Right atrium auricular region (tissue), 2 donors: ENCODE measurements around the gene GDI2. TPM values are rescaled to one million over a fixed set of nuclear protein-coding genes. Genes with fewer than 3 reads are reported as not detected.

ENCODE experiments used
- DNase-seq: peaks from one replicate; pipeline ENCODE4 v3.0.0-alpha.2; 2019; ENCODE audit warnings: low spot score
- H3K27ac ChIP-seq, 2 donors: fragments of 200-600 bp; sonication (generic); 1 replicate in 1 of 2; 2 replicates in 1 of 2; pipeline ENCODE4 v1.5.1; 2016 to 2019
- H3K27me3 ChIP-seq, 2 donors: fragments of 200-600 bp; sonication (generic); one replicate each; pipeline versions ENCODE4 v1.5.1 to v1.6.0; 2017 to 2019
- H3K36me3 ChIP-seq: fragments of 200-600 bp; sonication (generic); one replicate; pipeline ENCODE4 v1.5.1; 2016
- H3K4me1 ChIP-seq, 2 donors: fragments of 200-600 bp; sonication (generic); one replicate each; pipeline versions ENCODE4 v1.5.1 to v1.6.0; 2017 to 2019
- H3K4me3 ChIP-seq, 2 donors: fragments of 200-600 bp; sonication (generic); 1 replicate in 1 of 2; 2 replicates in 1 of 2; pipeline ENCODE4 v1.5.1; 2017 to 2019; ENCODE audit warnings: mild to moderate bottlenecking in 1 of 2, moderate library complexity in 1 of 2
- H3K9me3 ChIP-seq, 2 donors: fragments of 200-600 bp; sonication (generic); one replicate each; pipeline ENCODE4 v1.5.1; 2019
- CTCF ChIP-seq, 2 donors: fragments of 200-600 bp; sonication (generic); IDR thresholded peaks; one replicate each; pipeline ENCODE4 v1.5.1; 2019; ENCODE audit warnings: antibody characterized with exemption in 2 of 2
- total RNA-seq, 2 donors: library from RNA; depleted of rRNA; stranded (reverse); fragments of >200 nt; gene quantifications; one replicate each; pipeline ENCODE4 v1.1.0, GENCODE V29; 2016

The GDI2 gene
- total RNA-seq, 2 donors from 2014 or later, result 117 to 124 TPM

DNA sequence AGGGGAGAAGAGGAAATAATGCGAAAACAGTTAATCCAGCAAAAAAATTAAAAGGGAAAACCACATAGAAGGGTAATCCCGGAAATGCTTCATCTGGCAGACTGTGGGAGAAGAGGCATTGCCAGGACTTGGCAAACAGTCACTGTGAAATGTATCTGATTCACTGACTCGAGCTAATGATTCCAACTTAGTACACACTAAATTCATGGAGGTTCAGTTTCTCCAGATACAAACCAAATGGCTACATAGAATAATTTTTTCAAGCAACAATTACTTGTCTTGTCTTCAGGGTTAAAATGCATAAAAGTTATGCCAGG is 36.4 kb downstream of the GDI2 start:
- Histone ChIP-seq H3K4me1 (peaks cover 0 to 34% of the 10 kb centered on the region in 2 donors), H3K9me3 (no peaks in the 10 kb centered on the region), H3K27ac (peak overlapping the region; percentile 53 to 62), H3K4me3 (no peak overlapping the region), H3K36me3 (peaks cover 15% of the 10 kb centered on the region), H3K27me3 (no peaks in the 10 kb centered on the region)
- DNase-seq, result no peak
- TF ChIP-seq CTCF (IDR thresholded peaks at IDR 0.05), result no peak

DNA sequence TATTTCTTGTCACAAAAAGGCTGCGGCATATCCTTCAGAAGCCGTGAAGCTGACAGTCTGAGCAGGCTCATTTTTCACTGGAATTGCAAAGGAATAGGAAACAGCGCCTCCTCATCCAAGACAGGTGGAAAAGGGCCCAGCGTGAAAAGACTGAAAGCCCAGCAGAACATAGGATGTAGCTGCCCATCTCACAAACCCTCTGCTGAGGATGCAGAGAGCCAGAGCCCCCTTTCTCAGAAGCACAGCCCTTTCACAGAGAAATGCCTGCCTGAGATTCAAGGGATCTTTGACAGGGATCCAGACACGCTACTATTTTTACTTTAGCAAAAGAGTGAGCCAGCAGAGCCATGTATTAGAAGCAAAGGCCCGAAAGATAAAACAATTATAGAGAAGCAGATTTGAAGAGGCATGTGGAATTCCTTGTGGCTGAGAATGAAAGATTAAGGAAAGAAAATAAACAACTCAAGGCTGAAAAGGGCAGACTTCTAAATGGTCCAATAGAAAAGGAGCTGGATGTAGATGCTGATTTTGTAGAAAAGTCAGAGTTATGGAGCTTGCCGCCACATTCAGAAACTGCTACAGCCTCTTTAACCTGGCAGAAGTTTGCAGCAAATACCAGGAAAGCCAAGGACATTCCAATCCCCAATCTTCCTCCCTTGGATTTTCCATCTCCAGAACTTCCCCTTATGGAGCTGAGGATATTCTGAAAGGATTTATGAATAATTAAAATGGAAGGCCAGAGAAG is 36.9 kb downstream of the GDI2 start:
- no peaks in the 10 kb centered on the region for H3K9me3 ChIP-seq
- H3K4me1 ChIP-seq, result peaks cover 0 to 34% of the 10 kb centered on the region in 2 donors
- H3K36me3 ChIP-seq, result peaks cover 15% of the 10 kb centered on the region
- H3K27me3 ChIP-seq, result no peaks in the 10 kb centered on the region
- DNase-seq, result no peak
- H3K27ac ChIP-seq, result peak overlapping the region; percentile 53 to 62
- no peak overlapping the region for H3K4me3 ChIP-seq
- peak in 1 of 2 donors; percentile 17 for TF ChIP-seq CTCF (IDR thresholded peaks at IDR 0.05)

- no peak for TF ChIP-seq CTCF (IDR thresholded peaks at IDR 0.05)
- H3K9me3 ChIP-seq, result no peaks in the 10 kb centered on the region
- H3K27me3 ChIP-seq, result no peaks in the 10 kb centered on the region
- H3K4me1 ChIP-seq, result peaks cover 0 to 34% of the 10 kb centered on the region in 2 donors
- peak overlapping the region; percentile 53 to 62 for H3K27ac ChIP-seq
- no peak overlapping the region for H3K4me3 ChIP-seq
- no peak for DNase-seq
- H3K36me3 ChIP-seq, result peaks cover 15% of the 10 kb centered on the region
Observed at GRCh38 chr10:5775685-5776084, 37.5 kb downstream of the GDI2 start.

GRCh38 chr10:5774987-5775620 is 38.1 kb downstream of the GDI2 start:
- peak overlapping the region; percentile 53 to 62 for H3K27ac ChIP-seq
- H3K27me3 ChIP-seq, result no peaks in the 10 kb centered on the region
- TF ChIP-seq CTCF (IDR thresholded peaks at IDR 0.05), result no peak
- H3K4me3 ChIP-seq, result no peak overlapping the region
- H3K36me3 ChIP-seq, result peaks cover 15% of the 10 kb centered on the region
- no peaks in the 10 kb centered on the region for H3K9me3 ChIP-seq
- no peak for DNase-seq
- H3K4me1 ChIP-seq, result peaks cover 0 to 34% of the 10 kb centered on the region in 2 donors

GRCh38 chr10:5766189-5766588 is 47.0 kb downstream of the GDI2 start:
- Histone ChIP-seq H3K9me3 (no peaks in the 10 kb centered on the region), H3K27me3 (no peaks in the 10 kb centered on the region), H3K36me3 (peaks cover 60% of the 10 kb centered on the region), H3K4me1 (no peaks in the 10 kb centered on the region), H3K4me3 (no peak overlapping the region), H3K27ac (no peak overlapping the region)
- no peak for DNase-seq
- no peak for TF ChIP-seq CTCF (IDR thresholded peaks at IDR 0.05)
